ENCODE measurements around the gene ANKRD60. TPM values are rescaled to one million over a fixed set of nuclear protein-coding genes. Genes with fewer than 3 reads are reported as not detected.

Gene ANKRD60
- polyA plus RNA-seq, 10 donors: not detected

Other genes with a start within 250 kb of the ANKRD60 start
- 10 to 100 TPM; 12.5 to 18.4 (median 15.2) TPM for gene RAB22A, start 81.1 kb upstream of the ANKRD60 start, polyA plus RNA-seq (ENCODE audit: insufficient read length in 10 of 10)
- gene VAPB, start 160.6 kb upstream of the ANKRD60 start, polyA plus RNA-seq (ENCODE audit: insufficient read length in 10 of 10): 10 to 100 TPM; 45.6 to 65.1 (median 51.4) TPM